Ureter (tissue), 1 donor: ENCODE data around the gene B3GNT7. TPM values are rescaled to one million over a fixed set of nuclear protein-coding genes. Genes with fewer than 3 reads are reported as not detected.
"Not testable (repeated sequence)": the region's sequence is repeated elsewhere in the genome, so short reads cannot be mapped to it uniquely, and the experiment has no call there.

Source experiments
- DNase-seq: peaks from one replicate; pipeline ENCODE4 v3.0.0-alpha.2; 2020; ENCODE audit warnings: low spot score
- total RNA-seq: library from RNA; stranded (reverse); gene quantifications from one replicate; pipeline ENCODE4 v1.2.4, GENCODE V29; 2023
- donor health status: DM: yes; HTN: yes; CAD: no.

Gene B3GNT7
- total RNA-seq, 1 donor from 2014 or later: 2.2 TPM

GRCh38 chr2:231400681-231401080 is 5.2 kb downstream of the B3GNT7 start:
- not testable (repeated sequence) for DNase-seq

DNA sequence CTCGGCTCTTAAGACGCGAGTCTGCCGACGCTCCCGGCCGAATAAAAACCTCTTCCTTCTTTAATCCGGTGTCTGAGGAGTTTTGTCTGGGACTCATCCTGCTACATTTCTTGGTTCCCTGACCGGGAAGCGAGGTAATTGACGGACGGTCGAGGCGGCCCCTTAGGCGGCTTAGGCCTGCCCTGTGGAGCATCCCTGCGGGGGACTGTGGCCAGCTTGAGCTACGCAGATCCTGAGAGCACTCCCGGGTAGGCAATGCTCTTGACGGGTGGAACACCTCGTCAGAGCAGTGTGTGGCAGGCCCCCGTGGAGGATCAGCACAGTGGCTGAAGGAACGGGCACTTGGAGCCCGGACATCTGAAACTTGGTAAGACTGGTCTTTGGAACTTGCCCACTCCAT is 5.6 kb downstream of the B3GNT7 start:
- DNase-seq: not testable (repeated sequence)

DNA sequence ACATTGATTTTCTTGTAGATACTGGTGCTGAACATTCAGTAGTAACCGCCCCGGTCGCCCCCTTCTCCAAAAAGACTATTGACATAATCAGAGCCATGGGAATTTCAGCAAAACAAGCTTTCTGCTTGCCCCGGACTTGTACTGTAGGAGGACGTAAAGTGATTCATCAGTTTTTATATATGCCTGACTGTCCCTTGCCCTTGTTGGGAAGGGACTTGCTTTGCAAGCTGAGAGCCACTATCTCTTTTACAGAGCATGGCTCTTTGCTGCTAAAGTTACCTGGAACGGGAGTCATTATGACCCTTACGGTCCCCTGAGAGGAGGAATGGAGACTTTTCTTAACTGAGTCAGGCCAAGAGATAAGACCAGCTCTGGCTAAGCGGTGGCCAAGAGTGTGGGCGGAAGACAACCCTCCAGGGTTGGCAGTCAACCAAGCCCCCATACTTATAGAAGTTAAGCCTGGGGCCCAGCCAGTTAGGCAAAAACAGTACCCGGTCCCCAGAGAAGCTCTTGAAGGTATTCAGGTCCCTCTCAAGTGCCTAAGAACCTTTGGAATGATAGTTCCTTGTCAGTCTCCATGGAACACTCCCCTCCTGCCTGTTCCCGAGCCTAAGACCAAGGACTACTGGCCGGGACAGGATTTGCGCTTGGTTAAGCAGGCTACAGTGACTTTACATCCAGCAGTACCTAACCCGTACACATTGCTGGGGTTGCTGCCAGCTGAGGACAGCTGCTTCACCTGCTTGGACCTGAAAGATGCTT is 8.1 kb downstream of the B3GNT7 start:
- not testable (repeated sequence) for DNase-seq

- DNase-seq: not testable (repeated sequence)
These were observed 8.7 kb downstream of the B3GNT7 start for GRCh38 chr2:231404183-231404578.

- DNase-seq: not testable (repeated sequence)
These were observed 10.3 kb downstream of the B3GNT7 start for GRCh38 chr2:231405601-231406367.

DNA sequence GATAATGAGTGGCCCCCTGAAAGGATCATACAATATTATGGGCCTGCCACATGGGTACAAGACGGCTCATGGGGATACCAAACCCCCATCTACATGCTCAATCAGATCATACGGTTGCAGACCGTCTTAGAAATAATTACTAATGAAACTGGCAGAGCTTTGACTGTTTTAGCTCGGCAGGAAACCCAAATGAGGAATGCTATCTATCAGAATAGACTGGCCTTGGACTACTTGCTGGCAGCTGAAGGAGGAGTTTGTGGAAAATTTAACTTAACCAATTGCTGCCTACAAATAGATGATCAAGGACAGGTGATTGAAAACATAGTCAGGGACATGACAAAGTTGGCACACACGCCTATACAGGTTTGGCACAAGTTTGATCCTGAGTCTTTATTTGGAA is 12.2 kb downstream of the B3GNT7 start:
- not testable (repeated sequence) for DNase-seq

DNA sequence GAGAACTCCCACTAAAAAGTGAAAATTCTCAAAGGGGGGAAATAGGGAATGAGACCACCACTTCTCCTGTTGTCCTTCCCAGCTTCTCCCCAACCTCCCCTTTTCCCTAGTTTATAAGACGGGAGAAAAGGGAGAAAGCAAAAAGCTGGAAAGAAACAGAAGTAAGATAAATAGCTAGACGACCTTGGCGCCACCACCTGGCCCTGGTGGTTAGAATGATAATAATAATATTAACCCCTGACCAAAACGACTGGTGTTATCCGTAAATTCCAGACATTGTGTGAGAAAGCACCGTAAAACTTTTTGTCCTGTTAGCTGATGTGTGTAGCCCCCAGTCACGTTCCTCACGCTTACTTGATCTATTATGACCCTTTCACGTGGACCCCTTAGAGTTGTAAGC is 12.8 kb downstream of the B3GNT7 start:
- DNase-seq: not testable (repeated sequence)

GRCh38 chr2:231409776-231410175 is 14.3 kb downstream of the B3GNT7 start:
- no peak for DNase-seq

DNA sequence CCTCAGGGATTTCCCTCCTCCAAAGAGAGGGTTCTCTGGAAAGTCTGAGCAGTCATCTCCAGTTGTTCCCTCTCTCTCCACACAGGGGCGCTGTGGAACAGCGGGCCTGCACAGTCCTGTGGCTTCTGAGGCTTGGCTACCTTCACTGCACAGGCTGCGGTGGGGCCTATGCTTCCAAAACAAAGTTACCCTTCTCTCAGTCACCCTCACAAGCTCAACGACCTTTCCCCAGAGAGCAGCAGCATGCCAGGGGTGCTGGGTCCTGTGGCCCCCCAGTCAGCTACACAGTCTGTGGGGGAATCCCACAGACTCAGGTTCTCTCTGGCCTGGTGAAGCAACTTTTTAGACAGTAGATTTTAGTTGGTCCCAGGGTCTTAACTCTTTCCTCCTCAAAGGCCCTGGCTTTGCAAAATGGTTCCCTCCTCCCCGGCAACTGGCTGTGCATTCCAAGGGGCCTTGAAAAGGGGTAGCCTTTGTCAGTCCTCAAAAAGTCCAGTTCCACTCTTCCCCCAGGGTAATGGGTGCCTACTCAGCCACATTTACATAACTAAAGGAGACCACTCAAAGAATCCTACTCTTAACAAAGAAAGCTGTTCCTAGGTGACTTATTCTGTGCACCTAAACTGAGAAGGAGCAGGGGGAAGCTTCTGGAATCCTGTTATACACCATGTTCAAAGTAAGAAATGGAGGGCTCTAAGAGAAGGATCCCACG is 14.9 kb downstream of the B3GNT7 start:
- DNase-seq: no peak

DNA sequence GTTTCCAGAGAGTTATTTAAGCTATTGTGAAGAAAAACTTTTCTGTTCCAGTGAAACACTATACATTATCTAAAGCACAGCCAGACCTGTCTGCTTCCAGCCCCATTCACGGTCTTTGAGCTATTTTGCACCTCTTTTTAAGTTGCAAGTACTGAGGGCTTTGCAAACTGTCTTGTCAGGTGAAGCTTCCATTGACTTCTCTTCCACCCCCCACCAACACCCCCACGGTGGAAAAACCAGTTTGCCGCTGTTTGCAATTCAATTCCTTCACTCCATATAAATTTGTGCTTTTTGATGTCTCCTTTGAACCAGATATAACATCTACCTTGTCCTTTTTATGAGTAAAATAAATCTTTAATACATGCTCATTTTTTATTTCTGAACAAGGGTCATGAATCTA is 15.7 kb downstream of the B3GNT7 start:
- DNase-seq: no peak

DNA sequence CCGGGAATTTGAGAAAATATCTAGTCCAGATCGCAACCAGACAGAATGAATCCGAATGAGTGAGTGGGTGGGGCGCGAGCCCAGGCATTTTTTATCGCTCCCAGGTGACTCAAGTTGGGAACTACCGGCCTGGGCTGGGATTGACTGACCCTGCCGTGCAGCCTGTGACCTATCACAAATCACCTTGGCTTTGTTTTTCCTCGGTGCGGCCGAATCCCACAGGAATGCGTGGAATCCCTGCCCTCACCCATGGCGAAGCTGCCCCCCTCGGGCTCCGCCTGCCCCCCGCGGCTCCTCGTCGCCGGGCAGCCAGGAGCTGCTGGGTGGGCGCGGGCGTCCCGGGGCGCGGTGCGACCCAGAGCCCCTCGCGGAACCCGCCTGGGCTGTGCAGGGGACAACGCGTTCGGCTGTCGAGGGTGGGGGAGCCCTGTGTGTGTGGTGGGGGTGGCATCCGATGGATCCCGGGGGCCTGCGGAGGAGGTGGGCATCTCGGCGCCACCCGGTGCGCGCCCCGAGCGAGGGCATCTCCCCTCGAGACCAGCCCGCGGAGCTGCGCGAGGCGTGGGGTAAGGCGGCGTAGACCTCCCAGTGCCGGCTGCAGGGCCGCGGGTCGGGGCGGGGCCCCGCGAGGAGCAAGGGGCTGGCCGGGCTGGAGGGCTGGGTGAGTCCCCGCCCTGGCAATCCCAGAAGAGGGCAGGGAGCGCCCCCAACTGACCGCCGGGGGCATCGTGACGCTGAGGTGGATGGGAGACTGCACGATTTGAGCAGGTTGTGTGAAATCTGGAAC is 16.5 kb downstream of the B3GNT7 start:
- DNase-seq: peak; percentile 86

- DNase-seq: no peak
These were observed 17.1 kb downstream of the B3GNT7 start for GRCh38 chr2:231412618-231412963.

DNA sequence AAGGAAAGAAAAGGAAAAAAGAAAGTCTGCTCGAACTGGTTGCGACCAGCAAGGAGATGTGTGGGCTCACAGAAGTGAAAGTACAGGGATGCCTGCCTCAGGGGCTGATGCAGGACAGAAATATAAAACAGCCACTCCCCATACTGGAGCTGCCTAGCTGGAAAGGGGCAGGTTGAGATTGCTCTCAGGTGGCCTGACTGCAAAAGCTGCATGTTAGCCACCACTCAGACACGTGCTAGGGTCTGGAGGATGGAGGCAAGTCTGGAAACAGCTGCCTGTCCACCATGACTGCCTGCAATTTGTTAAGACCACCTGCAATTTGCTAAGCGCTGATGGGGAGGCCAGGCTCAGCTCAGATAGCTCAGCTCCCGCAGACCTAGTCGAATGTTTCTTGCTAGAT is 17.9 kb downstream of the B3GNT7 start:
- DNase-seq: no peak

- no peak for DNase-seq
These were observed 18.5 kb downstream of the B3GNT7 start for GRCh38 chr2:231413921-231414476.

- DNase-seq: no peak
These were observed 19.5 kb downstream of the B3GNT7 start for GRCh38 chr2:231415029-231415428.

GRCh38 chr2:231418820-231419640 is 23.5 kb downstream of the B3GNT7 start:
- no peak for DNase-seq

GRCh38 chr2:231421051-231421580 is 25.6 kb downstream of the B3GNT7 start:
- no peak for DNase-seq

- DNase-seq: no peak
These were observed 26.5 kb downstream of the B3GNT7 start for GRCh38 chr2:231422056-231422455.

- DNase-seq: no peak
These were observed 27.7 kb downstream of the B3GNT7 start for GRCh38 chr2:231423176-231423575.

GRCh38 chr2:231425291-231425810 is 29.8 kb downstream of the B3GNT7 start:
- DNase-seq: no peak
